Measurements from ENCODE around the gene GP1BB. TPM values are rescaled to one million over a fixed set of nuclear protein-coding genes. Genes with fewer than 3 reads are reported as not detected.

The GP1BB gene
- total and polyA plus RNA-seq, 8 donors: 2.4 to 27.8 (median 8.7) TPM; not detected in 2

GRCh38 chr22:19744350-19745006, 21.1 kb downstream of the GP1BB start:
- Histone ChIP-seq H3K4me3 (no peak overlapping the region), H3K27ac (no peak overlapping the region), H3K9me3 (no peaks in the 10 kb centered on the region), H3K27me3 (peaks cover 0 to 20% (median 3%) of the 10 kb centered on the region in 3 donors), H3K4me1 (no peaks in the 10 kb centered on the region), H3K36me3 (no peaks in the 10 kb centered on the region)
- TF ChIP-seq POLR2A (IDR thresholded peaks at IDR 0.05) (no peak), EP300 (IDR thresholded peaks at IDR 0.05) (no peak), POLR2AphosphoS5 (IDR thresholded peaks at IDR 0.05) (no peak)
- TF ChIP-seq, protein P1, sequence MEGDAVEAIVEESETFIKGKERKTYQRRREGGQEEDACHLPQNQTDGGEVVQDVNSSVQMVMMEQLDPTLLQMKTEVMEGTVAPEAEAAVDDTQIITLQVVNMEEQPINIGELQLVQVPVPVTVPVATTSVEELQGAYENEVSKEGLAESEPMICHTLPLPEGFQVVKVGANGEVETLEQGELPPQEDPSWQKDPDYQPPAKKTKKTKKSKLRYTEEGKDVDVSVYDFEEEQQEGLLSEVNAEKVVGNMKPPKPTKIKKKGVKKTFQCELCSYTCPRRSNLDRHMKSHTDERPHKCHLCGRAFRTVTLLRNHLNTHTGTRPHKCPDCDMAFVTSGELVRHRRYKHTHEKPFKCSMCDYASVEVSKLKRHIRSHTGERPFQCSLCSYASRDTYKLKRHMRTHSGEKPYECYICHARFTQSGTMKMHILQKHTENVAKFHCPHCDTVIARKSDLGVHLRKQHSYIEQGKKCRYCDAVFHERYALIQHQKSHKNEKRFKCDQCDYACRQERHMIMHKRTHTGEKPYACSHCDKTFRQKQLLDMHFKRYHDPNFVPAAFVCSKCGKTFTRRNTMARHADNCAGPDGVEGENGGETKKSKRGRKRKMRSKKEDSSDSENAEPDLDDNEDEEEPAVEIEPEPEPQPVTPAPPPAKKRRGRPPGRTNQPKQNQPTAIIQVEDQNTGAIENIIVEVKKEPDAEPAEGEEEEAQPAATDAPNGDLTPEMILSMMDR (IDR thresholded peaks at IDR 0.05): no peak
- WGBS, 5 donors: 78 to 90% (median 88%) methylated on average over 13 of the region's 13 CpGs
- intact Hi-C loops (cut with DNase I; ENCODE audit: low total_unique reads): no loop called here
- DNase-seq: no peak

DNA sequence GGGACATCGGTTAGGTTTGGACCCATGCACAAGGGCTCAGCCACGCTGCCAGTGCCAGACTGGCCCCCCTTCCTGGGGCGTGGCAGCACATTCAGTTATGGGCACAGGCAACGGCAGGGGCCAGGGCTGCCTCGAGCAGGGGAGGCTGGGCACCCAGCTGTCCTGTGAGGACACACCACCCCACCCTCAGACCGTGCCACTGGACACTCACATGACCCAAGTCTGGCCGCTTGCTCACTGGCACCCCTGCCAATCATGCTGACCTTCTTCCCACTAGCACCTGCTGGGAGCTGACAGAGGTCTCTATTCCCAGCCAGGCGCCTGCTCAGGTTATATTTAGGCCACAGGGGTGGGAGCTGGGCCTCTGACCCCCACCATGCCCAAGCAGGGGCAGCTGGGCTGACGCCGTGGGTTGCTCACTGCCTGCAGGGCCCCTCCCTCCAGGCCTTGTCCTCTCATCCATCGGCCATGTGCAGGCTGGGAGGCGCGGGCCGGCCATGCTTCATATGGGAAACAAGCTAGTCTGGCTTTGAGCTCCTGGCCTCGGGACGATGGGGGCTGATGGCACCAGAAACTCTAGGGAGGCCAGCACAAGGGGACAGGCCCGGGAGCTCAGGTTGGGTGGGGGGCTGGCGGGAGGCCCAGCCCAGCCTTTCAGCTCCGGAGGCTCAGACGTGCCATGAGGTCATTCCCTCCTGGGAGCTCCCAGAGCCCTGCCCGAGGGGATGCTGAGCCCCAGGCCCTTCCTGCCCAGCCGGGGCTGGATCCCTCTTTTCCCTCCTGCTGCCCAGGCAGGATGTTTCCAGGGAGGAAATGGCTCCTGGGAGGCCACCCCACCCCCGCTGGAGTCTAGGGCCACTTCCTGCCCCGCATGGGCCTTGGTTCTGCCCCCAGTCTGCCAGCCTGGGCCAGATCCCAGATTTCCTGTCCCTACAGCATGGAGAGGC, 22.1 kb downstream of the GP1BB start:
- Histone ChIP-seq H3K27ac (no peak overlapping the region), H3K4me1 (no peaks in the 10 kb centered on the region), H3K36me3 (no peaks in the 10 kb centered on the region), H3K4me3 (no peak overlapping the region), H3K9me3 (no peaks in the 10 kb centered on the region), H3K27me3 (peaks cover 0 to 28% (median 5%) of the 10 kb centered on the region in 3 donors)
- no peak for DNase-seq
- intact Hi-C loops (cut with DNase I; ENCODE audit: low total_unique reads): no loop called here
- 49 to 80% (median 63%) methylated on average over 12 to 24 of the region's 24 CpGs for WGBS, 5 donors
- TF ChIP-seq EP300 (IDR thresholded peaks at IDR 0.05) (no peak), POLR2AphosphoS5 (IDR thresholded peaks at IDR 0.05) (no peak)
- TF ChIP-seq, protein P1 (IDR thresholded peaks at IDR 0.05): no peak

DNA sequence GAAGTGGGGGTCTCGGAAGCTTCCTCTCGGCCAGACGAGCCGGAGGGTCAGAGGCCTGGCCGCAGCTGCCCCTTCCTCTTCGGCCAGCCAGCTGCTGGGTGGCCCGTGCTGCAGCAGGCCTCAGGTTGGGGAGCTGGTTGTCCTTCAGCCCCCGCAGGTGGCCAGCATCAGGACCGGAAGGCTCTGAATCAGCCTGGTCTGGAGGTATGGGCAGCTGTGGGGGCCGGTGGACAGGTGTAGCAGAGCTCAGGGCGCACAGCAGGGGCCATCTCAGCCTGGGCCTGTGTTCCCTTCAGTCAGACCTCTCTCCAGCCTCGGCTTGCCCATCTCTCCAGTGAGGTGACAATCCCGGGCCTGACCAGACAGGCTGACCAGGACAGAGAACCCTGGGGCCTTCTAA, 23.4 kb downstream of the GP1BB start:
- Histone ChIP-seq H3K27ac (no peak overlapping the region), H3K4me1 (no peaks in the 10 kb centered on the region), H3K9me3 (no peaks in the 10 kb centered on the region), H3K27me3 (peaks cover 0 to 41% (median 5%) of the 10 kb centered on the region in 3 donors), H3K4me3 (no peak overlapping the region), H3K36me3 (no peaks in the 10 kb centered on the region)
- intact Hi-C loops (cut with DNase I; ENCODE audit: low total_unique reads): no loop called here
- DNase-seq: no peak
- 87 to 95% (median 90%) methylated on average over 9 to 13 of the region's 13 CpGs for WGBS, 5 donors
- TF ChIP-seq POLR2AphosphoS5 (IDR thresholded peaks at IDR 0.05) (no peak), POLR2A (IDR thresholded peaks at IDR 0.05) (no peak), EP300 (IDR thresholded peaks at IDR 0.05) (no peak)
- TF ChIP-seq, protein P1 (IDR thresholded peaks at IDR 0.05): no peak

GRCh38 chr22:19747551-19747950, 24.2 kb downstream of the GP1BB start:
- Histone ChIP-seq H3K36me3 (no peaks in the 10 kb centered on the region), H3K27ac (no peak overlapping the region), H3K4me1 (no peaks in the 10 kb centered on the region), H3K9me3 (no peaks in the 10 kb centered on the region), H3K4me3 (no peak overlapping the region), H3K27me3 (peaks cover 0 to 49% (median 5%) of the 10 kb centered on the region in 3 donors)
- 50 to 77% (median 63%) methylated on average over 2 to 12 of the region's 12 CpGs for WGBS, 5 donors
- no peak for TF ChIP-seq POLR2A (IDR thresholded peaks at IDR 0.05)
- no peak for DNase-seq
- intact Hi-C loops (cut with DNase I; ENCODE audit: low total_unique reads): no loop called here
